ENCODE results near the gene MTOR. TPM values are rescaled to one million over a fixed set of nuclear protein-coding genes. Genes with fewer than 3 reads are reported as not detected.

MTOR gene
- total and polyA plus RNA-seq, 10 donors, result 12.5 to 50.9 (median 35.5) TPM

GRCh38 chr1:11134251-11134897, 128.0 kb downstream of the MTOR start:
- Histone ChIP-seq H3K27me3 (replicated peaks in 1 of 7) (no peaks in the 10 kb centered on the region), H3K4me3 (no peak overlapping the region), H3K4me1 (no peaks in the 10 kb centered on the region), H3K9me3 (no peaks in the 10 kb centered on the region), H3K36me3 (peaks cover 7 to 100% (median 84%) of the 10 kb centered on the region in 6 donors), H3K27ac (no peak overlapping the region)
- 65 to 85% (median 78%) methylated on average over 5 of the region's 5 CpGs for WGBS, 5 donors
- intact Hi-C loops (cut with DNase I; ENCODE audit: low total_unique reads), result no loop called here
- TF ChIP-seq POLR2A (IDR thresholded peaks at IDR 0.05), result no peak
- no peak for TF ChIP-seq CTCF (IDR thresholded peaks at IDR 0.05 in 8 of 11, conservative IDR thresholded peaks at IDR 0.05 in 3 of 11)
- TF ChIP-seq POLR2AphosphoS5 (IDR thresholded peaks at IDR 0.05), result no peak
- no peak for DNase-seq

GRCh38 chr1:11132563-11133293, 129.6 kb downstream of the MTOR start:
- no peaks in the 10 kb centered on the region for H3K27me3 ChIP-seq (replicated peaks in 1 of 7)
- H3K36me3 ChIP-seq, result peaks cover 17 to 100% (median 86%) of the 10 kb centered on the region in 6 donors
- 83 to 95% (median 90%) methylated on average over 3 to 8 of the region's 8 CpGs for WGBS, 5 donors
- DNase-seq, result no peak
- H3K9me3 ChIP-seq, result no peaks in the 10 kb centered on the region
- TF ChIP-seq POLR2A (IDR thresholded peaks at IDR 0.05) (no peak), CTCF (IDR thresholded peaks at IDR 0.05 in 8 of 11, conservative IDR thresholded peaks at IDR 0.05 in 3 of 11) (no peak), POLR2AphosphoS5 (IDR thresholded peaks at IDR 0.05) (no peak)
- H3K27ac ChIP-seq, result no peak overlapping the region
- H3K4me3 ChIP-seq, result no peak overlapping the region
- intact Hi-C loops (cut with DNase I; ENCODE audit: low total_unique reads), result no loop called here
- no peaks in the 10 kb centered on the region for H3K4me1 ChIP-seq

GRCh38 chr1:11131816-11132215, 130.5 kb downstream of the MTOR start:
- H3K36me3 ChIP-seq, result peaks cover 17 to 100% (median 88%) of the 10 kb centered on the region in 6 donors
- no peaks in the 10 kb centered on the region for H3K27me3 ChIP-seq (replicated peaks in 1 of 7)
- H3K27ac ChIP-seq, result no peak overlapping the region
- no peak for DNase-seq
- TF ChIP-seq POLR2A (IDR thresholded peaks at IDR 0.05) (no peak), CTCF (IDR thresholded peaks at IDR 0.05 in 8 of 11, conservative IDR thresholded peaks at IDR 0.05 in 3 of 11) (no peak), POLR2AphosphoS5 (IDR thresholded peaks at IDR 0.05) (no peak)
- intact Hi-C loops (cut with DNase I; ENCODE audit: low total_unique reads), result no loop called here
- no peaks in the 10 kb centered on the region for H3K9me3 ChIP-seq
- WGBS, 5 donors, result 68 to 86% (median 79%) methylated on average over 3 of the region's 3 CpGs
- H3K4me3 ChIP-seq, result no peak overlapping the region
- no peaks in the 10 kb centered on the region for H3K4me1 ChIP-seq

- intact Hi-C loops (cut with DNase I; ENCODE audit: low total_unique reads), result no loop called here
- Histone ChIP-seq H3K36me3 (peaks cover 17 to 100% (median 94%) of the 10 kb centered on the region in 6 donors), H3K9me3 (no peaks in the 10 kb centered on the region), H3K27ac (no peak overlapping the region), H3K4me3 (no peak overlapping the region), H3K4me1 (no peaks in the 10 kb centered on the region), H3K27me3 (replicated peaks in 1 of 7) (no peaks in the 10 kb centered on the region)
- TF ChIP-seq POLR2AphosphoS5 (IDR thresholded peaks at IDR 0.05) (peak in 1 of 3 donors; percentile 15), CTCF (IDR thresholded peaks at IDR 0.05 in 8 of 11, conservative IDR thresholded peaks at IDR 0.05 in 3 of 11) (no peak), POLR2A (IDR thresholded peaks at IDR 0.05) (no peak)
- WGBS, 5 donors, result 82 to 99% (median 98%) methylated on average over 15 to 17 of the region's 17 CpGs
- no peak for DNase-seq
These were observed 131.9 kb downstream of the MTOR start for GRCh38 chr1:11130406-11130805.

Data from spleen (tissue), 11 donors.